Measurements from ENCODE around the gene FBXO41.

DNA sequence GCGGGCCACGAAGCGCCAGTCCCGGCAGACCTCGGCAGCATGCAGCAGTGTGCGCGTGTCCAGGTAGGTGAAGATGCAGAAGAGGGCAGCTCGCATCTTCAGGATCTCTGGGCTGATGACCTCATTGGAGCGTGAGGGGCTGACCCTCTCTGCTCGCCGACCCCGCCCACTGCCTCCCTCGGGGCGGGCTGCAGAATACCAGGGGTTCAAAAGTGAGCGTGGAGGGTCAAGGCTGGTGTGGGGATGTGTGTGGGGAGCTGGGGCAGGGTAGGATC, 20.0 kb downstream of the FBXO41 start:
- TF ChIP-seq, protein P1, sequence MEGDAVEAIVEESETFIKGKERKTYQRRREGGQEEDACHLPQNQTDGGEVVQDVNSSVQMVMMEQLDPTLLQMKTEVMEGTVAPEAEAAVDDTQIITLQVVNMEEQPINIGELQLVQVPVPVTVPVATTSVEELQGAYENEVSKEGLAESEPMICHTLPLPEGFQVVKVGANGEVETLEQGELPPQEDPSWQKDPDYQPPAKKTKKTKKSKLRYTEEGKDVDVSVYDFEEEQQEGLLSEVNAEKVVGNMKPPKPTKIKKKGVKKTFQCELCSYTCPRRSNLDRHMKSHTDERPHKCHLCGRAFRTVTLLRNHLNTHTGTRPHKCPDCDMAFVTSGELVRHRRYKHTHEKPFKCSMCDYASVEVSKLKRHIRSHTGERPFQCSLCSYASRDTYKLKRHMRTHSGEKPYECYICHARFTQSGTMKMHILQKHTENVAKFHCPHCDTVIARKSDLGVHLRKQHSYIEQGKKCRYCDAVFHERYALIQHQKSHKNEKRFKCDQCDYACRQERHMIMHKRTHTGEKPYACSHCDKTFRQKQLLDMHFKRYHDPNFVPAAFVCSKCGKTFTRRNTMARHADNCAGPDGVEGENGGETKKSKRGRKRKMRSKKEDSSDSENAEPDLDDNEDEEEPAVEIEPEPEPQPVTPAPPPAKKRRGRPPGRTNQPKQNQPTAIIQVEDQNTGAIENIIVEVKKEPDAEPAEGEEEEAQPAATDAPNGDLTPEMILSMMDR (IDR thresholded peaks at IDR 0.05; ENCODE audit: extremely low read depth in 1 of 2, insufficient read depth in 1 of 2, low read depth in 1 of 2, low read length in 2 of 2): no peak
- no peak for TF ChIP-seq FOS (IDR thresholded peaks at IDR 0.05; ENCODE audit: borderline replicate concordance, insufficient read depth, low read length)
- TF ChIP-seq POLR2A (IDR thresholded peaks at IDR 0.05; ENCODE audit: low read depth, low read length): no peak
- no peak for TF ChIP-seq EZH2 (IDR thresholded peaks at IDR 0.05; ENCODE audit: borderline replicate concordance, low read depth, low read length, severe bottlenecking)
